Stimulated activated CD4-positive, alpha-beta T cell treated with anti-CD3 and anti-CD28 coated beads, TNF-alpha, amount 100 ng/mL, for 48 hours (primary cell): ENCODE results near the gene TNFRSF13B.
"Not testable (repeated sequence)": the region's sequence is repeated elsewhere in the genome, so short reads cannot be mapped to it uniquely, and the experiment has no call there.

Experiments used
- DNase-seq, 3 donors: peaks; one replicate each; pipeline ENCODE4 v3.0.0-alpha.2; 2020; ENCODE audit warnings: low read depth in 3 of 3

The TNFRSF13B gene

DNA sequence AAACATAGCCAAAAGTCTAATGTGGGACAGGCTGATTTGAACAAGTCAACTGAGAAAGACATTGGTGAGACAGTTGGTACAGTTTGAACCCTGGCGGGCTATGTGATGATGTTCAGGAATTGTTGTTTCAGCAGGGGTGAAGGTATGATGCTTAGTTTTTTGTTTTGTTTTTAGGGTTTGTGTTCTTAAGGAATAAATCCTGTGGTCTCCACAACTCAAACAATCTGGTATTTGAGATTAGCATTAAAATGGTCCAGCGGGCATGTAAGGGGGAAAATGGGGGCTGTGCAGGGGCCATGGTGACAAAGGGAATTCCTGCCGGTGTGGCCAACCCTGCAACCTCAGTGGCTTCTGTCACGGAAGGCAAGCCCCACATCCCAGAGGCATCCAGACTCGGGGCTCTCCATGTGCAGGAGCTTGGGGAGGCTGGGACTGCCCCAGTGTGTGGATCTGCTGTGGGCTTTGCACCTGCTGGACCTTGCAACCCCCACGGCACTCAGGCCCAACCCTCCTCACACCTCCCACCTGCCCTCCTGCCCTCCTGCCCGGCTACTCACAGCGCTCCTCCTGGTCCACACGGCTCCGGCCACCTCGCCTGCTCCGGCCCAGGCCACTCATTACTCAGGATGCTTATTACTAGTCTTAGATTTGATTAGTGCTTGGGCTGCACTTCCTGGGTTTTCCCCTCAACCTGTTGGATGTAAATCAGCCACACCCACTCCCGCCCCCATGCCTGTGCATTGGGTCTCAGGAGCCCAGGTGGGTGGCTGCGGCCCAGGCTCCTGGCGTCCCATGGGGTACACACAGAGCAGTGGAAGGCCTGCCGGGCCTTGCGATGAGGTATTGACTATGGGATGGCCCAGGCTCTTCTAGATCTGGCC is at the start of gene TNFRSF13B:
Gene TNFRSF13B (minus strand): TSS at position 661 of the 881 bp plus-strand sequence. CDS start 43 bp downstream, at position 618.
- DNase-seq, result no peak

DNA sequence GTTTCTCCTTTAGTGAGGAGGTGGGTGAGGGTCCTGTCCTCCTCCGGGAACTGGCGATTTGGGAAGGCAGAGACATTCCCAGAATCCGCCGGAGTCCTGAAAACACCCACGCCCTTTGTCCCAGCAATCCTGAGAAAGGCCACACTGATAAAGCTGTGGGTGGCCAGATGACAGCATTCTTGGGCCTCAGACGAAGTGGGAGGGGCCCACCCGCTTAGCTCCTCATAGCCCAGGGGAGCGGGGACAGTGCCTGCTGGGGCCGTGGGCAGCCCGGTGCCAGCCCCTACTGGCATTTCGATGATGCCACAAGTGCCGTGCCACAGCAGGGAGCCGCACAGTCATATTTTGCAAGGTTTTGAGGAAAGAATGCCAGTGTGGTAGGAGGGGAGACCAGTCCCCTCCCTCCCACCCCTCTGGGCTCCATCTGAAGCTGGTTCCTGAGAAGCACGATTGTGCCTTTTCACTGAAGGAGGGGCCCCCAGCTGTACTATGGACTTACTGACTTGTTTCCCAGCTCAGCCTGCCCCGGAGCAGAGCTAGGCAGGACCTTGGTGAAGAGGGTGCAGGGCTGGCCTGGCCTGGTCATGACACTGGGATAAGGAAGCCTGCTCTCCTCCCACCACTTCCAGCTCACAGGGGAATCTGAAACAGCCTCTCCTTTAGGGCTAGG is 49.4 kb upstream of the TNFRSF13B start:
- no peak for DNase-seq

DNA sequence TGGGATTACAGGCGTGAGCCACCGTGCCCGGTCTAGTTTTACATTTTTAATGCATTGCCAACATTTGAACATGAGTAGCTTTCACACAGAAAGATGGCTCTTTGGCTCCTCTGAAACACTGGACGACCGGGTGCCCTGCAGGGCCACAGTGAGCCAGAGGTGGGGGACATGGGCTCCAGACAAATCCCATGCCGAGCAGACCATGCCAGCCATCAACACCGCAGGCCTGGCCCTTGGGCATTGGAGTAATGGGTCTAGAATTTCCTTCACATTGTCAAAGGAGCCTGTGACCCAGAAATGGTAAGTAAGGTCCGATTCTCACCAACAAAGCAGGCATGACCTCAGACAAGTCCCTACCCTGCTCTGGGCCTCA is 48.9 kb upstream of the TNFRSF13B start:
- no peak for DNase-seq

DNA sequence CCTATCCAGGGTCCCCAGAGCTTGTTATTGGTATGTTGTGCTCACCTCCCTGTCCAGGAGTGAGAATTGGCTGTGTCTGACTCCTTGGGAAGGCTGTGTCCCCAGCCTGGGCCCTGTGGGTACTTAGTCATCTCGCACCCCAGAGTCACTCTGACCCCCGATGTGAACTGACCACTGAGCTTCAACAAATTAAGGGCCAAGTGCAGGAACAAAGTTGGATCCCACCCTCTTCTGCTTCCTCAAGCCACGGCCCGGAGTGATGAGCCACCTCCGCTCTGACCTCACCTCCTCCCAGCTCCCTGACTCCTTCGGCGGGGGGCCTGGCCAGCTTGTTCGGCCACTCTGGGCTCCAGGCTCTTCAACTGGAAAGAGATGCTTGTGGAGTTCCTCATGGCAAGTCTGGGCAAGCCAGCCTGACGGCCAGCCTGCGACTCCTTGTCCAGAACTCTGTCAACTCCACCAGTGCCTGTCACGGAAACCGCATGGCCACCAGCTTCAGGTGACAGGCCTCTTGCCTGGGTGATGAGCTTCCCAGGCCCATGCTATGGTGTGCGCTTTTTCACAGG is 48.1 kb upstream of the TNFRSF13B start:
- no peak for DNase-seq

DNA sequence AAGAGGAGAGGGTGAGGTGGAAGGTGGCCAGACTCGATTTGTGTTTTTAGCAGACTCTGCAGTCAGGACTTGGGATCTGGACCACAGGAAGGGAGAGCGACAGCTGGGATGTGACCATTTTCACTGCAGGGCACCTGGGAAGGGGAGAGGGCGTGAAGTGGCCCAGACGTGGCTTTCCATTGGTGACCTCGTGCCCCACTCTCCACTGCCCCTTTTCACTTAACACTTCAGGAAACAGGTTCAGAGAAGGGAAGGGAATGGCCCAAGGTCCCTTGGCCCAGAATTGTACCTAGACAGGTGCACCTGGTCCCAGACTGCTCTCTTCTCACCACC is 47.5 kb upstream of the TNFRSF13B start:
- no peak for DNase-seq

DNA sequence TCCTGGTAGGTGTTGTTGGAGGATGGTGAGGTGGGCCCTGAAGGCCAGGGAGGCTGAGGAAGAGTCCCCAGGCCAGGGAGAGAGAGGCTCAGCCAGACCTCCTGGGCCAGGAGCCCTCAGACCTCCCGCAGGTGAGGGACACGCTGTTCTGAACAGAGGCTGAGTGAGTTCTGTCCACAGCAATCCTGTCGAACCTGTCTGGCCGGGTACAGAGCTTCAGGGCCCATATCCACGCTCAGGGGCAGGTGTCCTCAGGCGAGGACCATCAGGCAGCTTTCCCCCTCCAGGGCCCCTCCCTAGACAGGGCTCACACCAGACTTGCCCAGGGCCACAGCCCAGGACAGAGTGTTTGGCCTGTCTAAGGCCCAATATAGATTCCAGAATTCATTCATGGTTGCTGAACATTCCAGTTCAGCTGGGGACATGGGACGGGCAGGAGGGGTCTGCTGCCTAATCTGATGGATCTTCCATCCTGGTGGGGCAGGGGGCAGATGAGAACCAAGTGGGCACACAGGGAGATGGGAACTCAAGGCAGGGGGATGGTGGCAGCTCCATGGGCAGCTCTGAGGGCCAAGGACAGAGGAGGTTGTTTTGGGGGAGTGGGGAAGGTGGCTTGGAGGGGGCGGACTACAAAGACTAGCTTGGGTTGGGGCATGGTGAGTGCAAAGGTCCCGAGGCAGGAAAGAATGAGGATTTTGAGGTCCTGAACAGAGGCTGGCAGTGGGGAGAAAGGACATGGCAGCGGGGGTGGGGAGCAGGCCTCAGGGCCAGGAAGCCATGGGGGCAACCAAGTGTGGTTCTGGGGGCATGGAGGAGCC is 46.9 kb upstream of the TNFRSF13B start:
- DNase-seq, result no peak

DNA sequence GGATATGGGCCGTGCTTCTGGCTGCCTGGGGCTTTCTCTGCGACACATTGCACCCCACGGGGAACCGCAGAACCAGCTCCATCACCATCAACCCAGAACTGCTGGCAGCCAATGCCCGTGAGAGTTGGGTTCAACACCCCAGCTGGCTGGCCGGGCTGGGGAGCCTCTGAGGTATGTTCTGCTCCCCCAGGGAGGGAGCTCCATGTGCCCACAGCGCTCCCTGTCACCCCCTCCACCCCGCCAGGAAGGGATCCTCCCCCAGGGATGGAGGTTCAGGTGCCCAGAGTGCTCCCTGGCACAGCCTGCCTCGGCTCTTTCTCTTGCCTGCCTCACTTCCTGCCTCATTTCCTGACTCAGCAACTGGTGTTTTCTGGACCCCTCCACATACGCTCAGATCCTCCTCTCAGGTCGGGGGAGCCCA is 46.1 kb upstream of the TNFRSF13B start:
- no peak for DNase-seq

DNA sequence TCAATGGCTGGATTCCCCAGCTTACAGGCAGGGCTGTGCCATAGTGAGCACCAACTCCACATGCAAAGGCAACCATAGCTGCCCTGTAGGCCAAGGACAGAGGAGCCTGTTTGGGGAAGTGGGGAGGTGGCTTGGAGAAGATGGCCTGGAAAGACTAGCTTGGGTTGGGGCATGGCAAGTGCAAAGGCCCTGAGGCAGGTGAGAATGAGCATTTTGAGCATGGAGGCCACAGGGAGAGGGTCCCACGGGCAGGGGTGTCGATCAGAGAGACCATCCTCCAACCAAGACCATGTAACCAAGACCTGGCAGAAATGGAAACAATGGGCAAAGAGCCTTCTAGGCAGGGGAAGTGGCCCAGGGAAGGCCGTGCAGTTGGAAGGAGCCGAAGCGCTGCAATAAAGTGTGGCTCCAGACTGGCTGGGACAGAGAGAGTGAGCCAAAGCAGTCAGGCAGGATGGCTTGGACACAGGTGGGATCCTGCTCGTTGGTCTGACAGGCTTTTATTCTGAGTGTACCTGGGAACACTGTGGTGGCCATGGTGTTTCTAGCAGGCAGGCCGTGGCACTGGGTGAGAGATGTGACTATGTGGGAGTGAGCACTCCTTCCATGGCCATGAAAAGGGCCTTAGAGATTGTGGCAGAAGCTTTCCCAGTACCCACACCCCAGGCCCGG is 45.6 kb upstream of the TNFRSF13B start:
- no peak for DNase-seq

DNA sequence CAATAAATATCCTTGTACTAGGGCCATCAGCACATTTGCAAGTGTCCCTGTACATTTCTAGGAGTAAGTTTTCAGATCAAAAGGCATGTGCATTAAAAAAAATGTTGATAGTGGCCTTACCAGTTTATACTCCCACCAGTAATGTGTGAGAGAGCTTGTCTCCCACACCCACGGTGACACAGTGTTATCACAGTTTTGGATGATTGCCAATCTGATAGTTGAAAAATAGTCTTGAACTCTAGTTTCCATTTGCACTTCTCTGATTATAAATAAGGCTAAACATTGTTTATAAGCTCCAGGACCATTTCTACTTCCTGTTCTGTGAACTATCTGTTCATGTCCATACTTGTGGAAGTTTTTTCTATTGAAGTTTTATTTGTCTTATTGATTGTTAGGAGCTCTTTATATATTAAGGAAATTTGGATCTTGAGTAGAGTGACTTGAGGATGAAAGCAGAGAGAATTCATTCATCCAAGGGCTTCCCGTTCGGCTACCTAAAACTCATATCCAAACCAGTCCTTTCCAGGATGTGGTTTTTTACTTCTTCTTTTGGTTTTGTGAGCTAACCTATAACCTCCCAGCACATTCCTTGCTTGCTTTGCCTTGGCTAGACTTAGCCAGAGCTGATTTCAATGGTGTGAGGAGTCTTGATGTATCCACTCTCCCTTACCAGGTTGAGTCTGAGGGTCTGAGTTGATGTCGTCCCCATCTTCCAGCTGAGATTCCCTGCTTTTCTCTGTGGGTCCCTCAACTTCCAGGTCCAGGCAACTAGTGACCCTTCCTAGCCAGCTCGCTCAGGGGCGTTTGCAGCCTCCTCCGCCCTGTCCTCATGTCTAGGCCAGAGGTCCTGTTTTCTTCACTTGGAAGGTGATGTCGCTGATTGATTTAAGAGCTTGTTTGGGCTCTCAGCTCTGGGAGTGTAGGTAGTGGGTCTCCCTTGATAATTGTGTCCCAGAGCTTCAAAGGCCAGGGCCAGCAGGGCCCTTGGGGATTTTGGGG is 44.6 kb upstream of the TNFRSF13B start:
- DNase-seq, result not testable (repeated sequence)

DNA sequence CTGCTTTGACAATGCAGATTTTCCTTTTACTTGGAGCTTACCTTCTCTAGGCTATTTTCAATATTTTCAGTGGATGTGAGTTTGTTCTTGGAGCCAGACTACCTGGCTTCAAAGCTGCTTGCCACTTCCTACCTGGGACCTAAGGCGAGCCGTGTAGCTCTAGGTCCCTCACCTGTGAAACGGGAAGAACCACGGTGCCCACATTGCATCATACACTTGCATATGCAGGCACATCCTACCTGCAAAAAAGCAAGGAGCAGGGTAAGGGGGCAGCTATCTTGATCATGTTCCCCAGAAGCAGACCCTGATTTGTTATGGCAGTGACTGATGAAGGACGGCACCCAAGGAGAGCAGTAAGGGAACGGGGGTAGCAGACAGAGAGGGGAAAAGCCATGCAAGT is 43.3 kb upstream of the TNFRSF13B start:
- DNase-seq, result no peak

DNA sequence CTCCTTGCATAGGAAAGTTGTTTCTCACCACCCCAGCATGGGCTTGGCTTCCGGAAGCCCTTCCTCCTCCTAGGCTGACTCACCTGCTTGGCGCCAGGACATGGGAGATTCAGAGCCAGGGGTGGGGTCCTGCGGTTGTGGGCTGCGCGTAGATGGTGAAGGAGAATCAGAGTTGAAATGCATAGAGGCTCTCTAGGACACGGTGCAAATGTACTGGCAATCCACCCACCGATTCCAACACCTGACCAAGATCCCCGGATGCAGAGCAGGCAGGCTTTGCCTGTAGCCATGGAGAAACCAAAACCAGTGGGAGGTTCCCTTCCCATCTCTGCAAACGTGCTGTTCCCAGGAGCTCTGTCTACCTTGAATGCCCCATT is 42.8 kb upstream of the TNFRSF13B start:
- not testable (repeated sequence) for DNase-seq

DNA sequence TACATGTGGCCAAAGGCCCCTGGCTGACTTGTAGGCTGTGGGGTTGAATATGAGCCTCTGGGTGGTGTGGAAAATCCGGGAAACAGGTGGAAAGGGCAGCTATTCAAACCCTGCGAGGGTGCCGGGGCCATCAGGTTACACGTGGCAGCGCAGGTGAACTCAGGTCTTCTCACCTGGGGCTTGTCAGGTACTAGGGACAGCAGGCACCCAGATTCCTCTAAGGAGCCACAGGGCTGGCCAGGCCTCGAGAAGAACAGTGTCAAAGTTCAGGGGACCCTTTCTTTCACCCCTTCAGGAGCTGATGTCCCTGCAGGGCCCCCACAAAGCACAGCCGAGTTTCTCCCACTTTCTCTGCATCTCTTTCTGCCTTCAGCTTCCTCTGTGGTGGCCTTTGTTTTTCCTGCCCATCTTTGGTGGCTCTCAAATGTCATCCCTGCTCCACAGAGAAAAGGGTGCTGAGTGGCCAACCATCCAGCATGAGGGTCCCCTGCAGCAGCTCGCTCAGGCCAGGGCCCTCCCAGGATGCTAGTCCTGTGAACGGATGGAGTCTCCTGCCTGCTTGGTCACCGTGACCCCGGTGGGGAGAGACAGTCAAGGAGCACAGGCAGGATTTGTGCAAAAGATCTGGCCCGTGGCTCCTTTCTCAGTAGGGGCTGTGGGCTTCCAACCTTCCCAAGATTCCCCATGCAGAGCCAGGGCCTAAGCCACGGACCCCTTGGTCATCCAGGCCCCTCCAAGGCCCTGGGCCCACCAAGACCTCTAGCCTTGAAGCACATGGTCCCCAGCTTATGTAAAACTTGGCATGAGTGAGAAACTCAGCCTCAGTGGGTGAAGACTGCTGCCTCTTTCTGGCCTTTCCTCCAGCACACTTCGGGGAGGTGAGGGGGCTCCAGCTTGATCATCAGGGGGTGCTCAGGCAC is 42.2 kb upstream of the TNFRSF13B start:
- not testable (repeated sequence) for DNase-seq

DNA sequence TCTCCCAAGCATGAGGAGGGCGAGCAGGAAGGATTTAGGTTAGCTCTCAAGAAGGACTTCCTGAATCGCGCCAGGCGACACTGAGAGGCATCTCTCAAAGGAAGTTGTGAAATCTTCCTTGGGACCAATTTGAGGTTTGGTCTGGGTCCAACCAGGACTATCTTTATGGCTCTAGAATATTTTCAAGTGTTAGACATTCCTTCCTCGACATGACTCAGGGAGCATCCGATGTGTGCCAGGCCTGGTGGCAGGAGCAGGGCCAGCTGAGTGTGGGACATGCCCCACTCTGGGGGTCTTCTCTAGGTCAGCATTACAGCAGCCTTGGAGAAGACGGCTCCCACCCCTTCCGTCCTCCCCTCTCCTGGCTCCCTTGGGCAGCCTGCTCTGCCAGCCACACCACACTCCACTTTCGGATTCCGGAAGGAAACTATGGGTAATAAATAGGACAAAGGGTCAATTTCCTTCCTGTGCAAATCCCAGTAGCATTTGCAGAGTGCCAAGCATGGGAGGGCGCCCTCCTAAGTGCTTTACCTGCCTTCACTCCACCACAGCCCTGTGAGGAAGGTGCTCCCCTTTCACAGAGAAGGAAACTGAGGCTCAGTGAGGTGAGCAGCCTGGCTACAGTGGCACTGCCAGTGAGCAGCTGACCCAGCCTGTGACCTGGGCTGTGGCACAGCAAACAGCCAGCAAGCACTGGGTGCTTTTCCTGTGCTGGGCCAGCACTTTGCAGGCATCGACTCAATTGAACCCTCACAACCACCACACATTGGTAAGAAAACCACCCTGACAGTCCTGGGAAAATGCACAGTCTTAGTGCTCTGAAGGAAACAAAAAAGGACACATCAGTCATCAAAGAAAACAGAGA is 39.4 kb upstream of the TNFRSF13B start:
- not testable (repeated sequence) for DNase-seq

DNA sequence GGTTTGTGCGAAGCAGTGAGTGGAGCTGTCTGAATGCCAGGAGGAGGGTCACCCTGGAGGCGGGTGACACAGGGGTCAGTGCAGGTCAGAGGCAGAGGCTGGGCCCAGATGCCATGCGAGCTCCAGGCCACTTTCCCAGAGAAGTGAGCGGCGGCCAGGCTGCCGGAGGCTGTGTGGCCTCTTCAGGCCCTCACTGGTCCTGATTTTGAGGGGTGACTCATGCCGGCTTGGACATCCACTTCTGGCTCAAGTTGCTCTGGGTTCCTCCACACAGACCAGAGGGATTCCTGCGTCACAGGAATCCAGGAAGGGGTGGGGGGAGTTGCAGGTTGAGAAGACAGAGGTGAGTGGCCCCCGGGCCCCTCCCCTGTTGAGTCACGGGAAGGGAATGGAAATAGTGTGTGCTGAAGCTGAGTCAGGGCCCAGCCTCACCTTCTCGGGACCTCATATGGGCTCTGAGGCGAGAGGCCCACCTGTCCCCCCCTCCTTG is 38.7 kb upstream of the TNFRSF13B start:
- not testable (repeated sequence) for DNase-seq

DNA sequence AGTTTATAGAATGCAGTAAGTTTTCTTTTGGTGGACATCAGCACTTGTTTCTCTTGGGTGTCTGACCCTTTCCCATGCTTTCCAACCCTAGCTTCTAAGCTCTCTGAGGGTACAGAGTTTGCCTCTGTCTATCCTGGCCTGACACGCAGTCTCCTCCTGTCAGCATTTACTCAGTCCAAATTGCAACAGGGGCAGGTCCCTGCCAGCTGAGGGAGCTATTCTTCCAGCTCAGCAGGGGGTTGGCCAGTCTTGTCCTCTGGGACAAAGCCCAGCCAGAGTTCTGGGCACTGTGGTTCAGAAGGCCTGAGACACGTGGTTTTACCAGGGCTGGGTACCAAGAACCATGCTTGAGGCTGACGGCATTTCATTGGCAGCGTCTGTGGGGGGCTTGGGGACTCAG is 38.1 kb upstream of the TNFRSF13B start:
- DNase-seq, result not testable (repeated sequence)

DNA sequence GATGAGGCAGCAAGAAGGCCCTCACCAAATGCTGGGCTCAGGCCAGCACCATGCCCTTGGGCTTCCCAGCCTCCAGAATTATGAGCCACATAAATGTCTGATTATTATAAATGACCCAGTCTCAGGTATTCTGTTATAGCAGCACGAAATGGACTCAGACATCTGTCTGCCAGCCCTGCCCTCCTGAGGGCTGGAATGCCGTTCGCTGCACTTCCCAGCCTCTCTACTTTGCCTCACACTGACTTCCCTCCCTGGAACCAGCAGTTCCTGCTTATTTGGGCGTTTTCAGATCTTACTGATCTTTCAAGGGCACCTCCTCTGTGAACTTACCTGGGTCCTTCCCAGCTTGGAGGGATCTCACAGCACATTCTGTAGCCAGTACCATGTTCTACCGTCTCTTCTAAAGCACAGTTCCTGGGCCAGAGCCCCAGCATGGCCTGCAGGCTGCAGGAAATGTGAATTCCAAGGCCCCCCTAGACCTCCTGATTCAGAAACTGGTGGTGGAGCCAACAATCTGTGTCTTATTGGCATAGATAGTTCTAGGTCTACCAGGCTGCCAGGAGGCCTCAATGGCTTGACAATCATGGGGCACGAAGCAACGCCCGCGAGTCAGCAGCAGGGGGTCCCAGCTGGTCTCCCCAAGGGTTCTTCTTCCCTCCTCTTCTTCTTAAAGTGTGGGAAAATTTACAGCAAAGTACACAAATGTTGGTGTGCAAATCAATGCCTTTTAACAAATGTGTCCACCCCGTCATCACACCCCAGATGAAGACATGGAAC is 36.9 kb upstream of the TNFRSF13B start:
- not testable (repeated sequence) for DNase-seq

DNA sequence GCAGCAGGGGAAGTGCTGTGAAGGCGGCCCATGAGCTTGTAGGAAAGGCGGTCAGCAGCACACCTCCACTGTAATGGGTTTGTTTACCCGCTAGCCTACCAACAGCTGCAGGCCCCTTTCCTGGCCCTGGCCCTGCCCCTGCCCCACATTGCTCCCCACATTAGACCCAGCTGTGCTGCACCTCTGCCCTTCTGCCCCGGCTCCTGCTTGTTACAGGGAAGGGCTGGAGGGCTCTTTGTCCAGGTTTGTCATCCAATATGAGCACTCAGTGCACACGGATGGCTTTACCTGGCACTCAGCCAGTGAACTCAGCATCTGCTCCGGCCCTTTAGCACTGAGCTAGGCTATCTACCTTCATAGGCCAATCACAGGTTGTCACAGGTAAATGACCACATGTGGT is 36.0 kb upstream of the TNFRSF13B start:
- DNase-seq, result not testable (repeated sequence)
